GM12872 (cell line): ENCODE results near the gene CSGALNACT2.

ENCODE experiments used
- TF ChIP-seq, protein P1 (sequence below): IDR thresholded peaks from 3 replicates; pipeline ENCODE4 v1.5.1; 2011; ENCODE audit warnings: low read depth, mild to moderate bottlenecking, low read length, moderate library complexity; ENCODE audit not compliant: insufficient read depth

CSGALNACT2 gene

DNA sequence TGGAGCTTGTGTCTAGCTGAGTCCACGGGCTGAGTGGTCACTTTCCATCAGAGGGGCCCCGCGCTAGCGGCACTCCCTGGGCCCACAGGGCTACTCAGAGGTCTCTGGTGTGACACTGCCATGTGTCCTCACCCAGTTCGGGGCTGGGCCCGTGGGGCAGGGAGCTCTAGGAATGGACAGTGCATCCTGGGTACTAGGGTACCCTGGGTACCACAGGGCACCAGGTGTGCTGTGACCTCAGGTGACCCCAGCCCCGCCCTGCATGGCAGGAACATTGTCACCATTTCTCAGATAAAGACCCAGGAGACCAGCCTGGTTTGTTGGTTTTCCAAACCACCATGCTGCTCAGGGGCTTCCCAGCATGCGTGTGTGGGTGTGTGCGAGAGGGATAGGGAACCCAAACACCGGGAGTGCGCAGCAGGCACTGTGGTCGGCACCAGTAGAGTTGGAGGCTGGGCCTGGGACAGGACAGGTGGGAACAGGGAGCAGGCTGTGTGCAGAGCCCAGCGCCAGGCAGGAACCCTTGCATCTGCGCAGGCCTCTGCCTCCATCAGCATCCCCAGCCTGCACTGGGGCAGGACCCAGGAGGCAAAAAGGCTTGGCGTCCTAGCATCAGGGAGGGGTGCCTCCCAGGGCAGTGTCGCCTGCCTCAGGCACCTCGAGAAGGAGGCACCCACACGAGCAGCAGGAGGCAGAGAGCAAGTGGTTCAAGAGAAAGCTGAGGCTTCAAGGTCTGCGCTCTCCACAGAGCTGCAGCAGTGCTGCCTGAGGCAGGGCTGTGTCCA, 19.4 kb upstream of the CSGALNACT2 start:
- TF ChIP-seq, protein P1, sequence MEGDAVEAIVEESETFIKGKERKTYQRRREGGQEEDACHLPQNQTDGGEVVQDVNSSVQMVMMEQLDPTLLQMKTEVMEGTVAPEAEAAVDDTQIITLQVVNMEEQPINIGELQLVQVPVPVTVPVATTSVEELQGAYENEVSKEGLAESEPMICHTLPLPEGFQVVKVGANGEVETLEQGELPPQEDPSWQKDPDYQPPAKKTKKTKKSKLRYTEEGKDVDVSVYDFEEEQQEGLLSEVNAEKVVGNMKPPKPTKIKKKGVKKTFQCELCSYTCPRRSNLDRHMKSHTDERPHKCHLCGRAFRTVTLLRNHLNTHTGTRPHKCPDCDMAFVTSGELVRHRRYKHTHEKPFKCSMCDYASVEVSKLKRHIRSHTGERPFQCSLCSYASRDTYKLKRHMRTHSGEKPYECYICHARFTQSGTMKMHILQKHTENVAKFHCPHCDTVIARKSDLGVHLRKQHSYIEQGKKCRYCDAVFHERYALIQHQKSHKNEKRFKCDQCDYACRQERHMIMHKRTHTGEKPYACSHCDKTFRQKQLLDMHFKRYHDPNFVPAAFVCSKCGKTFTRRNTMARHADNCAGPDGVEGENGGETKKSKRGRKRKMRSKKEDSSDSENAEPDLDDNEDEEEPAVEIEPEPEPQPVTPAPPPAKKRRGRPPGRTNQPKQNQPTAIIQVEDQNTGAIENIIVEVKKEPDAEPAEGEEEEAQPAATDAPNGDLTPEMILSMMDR = no peak

DNA sequence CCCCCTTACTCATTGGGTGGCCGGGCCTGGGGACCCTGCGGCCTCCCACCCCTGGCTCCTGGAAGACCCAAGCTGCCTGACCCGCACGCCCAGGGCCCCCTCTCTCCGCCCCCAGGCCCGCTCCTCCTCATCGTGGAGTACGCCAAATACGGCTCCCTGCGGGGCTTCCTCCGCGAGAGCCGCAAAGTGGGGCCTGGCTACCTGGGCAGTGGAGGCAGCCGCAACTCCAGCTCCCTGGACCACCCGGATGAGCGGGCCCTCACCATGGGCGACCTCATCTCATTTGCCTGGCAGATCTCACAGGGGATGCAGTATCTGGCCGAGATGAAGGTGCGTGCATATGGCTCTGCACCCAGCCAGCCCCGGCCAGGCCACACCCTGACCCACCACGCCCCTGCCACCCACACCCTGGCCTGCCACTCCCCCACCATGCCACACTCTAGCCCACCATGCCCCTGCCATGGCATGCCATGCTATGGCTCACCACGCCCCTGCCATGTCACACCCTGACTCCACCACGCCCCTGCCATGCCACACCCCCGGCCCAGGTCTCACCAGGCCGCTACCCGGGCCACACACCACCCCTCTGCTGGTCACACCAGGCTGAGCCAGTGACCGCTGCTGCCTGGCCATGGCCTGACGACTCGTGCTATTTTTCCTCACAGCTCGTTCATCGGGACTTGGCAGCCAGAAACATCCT, 18.7 kb upstream of the CSGALNACT2 start:
- TF ChIP-seq, protein P1 = no peak

DNA sequence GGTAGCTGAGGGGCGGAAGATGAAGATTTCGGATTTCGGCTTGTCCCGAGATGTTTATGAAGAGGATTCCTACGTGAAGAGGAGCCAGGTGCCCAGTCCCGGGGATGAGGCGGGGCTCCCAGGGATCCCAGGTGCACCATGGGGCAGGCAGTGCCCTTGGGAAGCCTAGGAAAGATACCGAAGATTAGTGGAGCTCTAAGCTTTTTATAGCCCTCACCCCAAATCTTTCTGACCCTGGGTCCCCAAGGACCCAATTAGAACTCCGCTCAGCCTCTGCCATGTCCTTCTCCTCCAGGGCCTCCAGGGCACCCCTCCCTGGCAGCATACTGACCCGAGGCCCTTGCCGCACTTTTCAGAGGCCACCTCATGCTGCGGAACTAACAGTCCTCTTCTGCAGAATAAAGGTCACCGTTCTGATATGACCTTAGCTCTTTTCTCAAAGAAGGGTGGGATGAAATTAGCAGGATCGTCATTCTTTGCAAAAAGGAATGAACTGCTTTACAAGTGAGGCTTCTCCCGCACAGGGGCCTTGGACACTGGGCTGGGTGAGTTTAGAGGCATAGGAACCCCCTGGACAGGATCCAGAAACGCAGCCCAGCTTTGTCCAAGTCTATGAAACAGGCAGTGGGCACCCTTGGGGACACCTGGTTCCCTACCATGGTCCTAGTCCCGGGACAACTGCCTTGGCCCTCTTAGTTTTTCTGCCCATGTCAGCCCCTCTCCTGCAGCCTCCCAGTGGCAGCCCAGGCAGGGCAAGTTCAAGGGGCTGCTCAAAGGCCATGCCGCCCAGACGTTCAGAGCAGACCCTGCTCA, 17.9 kb upstream of the CSGALNACT2 start:
- TF ChIP-seq, protein P1 = no peak

DNA sequence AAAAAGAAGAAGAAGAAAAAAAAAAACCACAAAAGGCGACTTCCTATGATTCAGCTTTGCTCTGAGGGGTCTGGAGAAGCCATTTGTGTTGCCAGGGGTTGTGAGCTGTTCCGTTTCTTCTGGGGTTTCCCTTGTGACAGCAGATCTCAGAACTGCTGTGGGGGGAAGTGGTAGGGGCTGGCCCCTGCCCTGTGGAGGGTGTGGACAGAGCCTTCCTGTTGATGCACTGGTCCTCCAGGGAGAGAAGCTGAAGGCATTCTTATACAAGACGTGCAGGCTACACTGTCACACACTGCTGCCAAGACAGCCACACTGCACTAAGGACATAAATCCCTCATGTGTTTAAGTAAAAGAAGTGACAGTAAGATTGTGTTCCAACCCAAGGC, 17.3 kb upstream of the CSGALNACT2 start:
- TF ChIP-seq, protein P1 = no peak

DNA sequence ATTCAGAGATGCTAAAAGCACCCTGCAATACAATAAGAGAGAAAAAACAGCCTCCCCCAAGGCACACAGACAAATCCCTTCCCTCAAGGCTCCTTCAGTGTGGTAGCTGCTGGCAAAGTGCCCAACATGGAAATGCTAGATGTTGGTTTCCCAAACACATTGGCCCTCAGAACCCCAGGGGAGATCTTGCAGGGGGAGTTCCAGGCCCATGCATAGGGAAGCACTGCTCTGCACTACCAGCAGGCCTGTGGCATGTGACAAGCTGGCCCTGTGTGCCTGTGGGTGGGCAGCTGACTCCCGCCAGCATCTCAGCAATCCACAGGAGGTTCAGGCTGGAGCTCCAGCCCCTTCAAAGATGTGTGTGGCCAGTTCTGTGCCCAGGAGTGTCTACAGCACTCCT, 16.8 kb upstream of the CSGALNACT2 start:
- TF ChIP-seq, protein P1 = no peak

DNA sequence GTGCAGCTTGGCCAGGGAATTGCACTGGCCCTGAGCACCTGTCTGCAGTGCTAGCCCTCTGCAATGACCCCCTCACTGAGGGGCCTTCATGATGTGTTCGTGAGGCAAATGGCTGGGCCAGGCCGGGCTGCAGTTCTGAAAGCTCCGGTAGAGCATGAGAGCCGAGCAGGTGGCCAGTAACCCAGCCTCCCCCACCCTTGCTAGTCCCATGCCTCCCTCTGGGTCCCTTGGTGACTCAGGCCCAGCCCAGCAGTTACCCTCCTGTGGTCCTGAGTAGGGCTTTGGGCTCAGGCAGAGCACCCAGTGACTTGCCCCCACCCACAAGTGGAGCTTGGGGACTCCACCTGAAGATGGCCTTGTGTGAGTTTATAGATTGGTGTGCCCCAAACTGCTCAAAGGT, 16.1 kb upstream of the CSGALNACT2 start:
- TF ChIP-seq, protein P1 = no peak

DNA sequence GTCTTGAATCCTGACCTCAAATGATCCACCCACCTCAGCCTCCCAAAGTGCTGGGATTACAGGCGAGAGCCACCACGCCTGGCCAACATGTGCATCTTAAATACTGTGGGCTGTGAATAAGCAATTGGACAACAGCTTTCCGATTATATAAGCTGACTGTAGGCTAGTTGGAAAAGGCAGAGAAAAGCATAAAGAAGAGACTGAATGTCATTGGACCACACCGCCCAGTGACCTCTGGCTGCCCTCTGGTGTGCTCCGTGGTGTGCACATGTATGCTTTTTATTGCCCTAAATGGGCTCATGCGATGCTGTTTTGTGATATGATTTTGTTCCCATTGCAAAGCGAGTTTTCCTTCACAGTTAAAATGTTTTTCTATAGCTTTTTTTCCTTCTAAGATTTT, 15.4 kb upstream of the CSGALNACT2 start:
- TF ChIP-seq, protein P1 = no peak
